ENCODE data around the gene PCYT2. TPM values are rescaled to one million over a fixed set of nuclear protein-coding genes. Genes with fewer than 3 reads are reported as not detected.

Gene PCYT2
- total RNA-seq, 2 experiments from 2014 or later = 18.7 to 18.9 TPM

GRCh38 chr17:81926451-81927151, 15.4 kb upstream of the PCYT2 start:
- Histone ChIP-seq H3K27ac (ENCODE audit: low read depth in 1 of 2, low read length in 2 of 2) (peak overlapping the region; percentile 54 to 65), H3K36me3 (ENCODE audit: insufficient read depth, low read length) (peaks cover 4% of the 10 kb centered on the region), H3K9me3 (ENCODE audit: control insufficient read depth in 1 of 2, insufficient read depth in 1 of 2, low read length in 2 of 2) (no peaks in the 10 kb centered on the region), H3K4me1 (ENCODE audit: insufficient read depth, low read length) (peaks cover 55% of the 10 kb centered on the region), H3K27me3 (ENCODE audit: control insufficient read depth in 1 of 2, insufficient read depth in 2 of 2, low read length in 2 of 2) (peaks cover 17 to 19% of the 10 kb centered on the region in 2 experiments), H3K4me3 (ENCODE audit: low read length) (peak overlapping the region; percentile 61)
- peak overlapping the region; percentile 88 for H3K4me3 Mint-ChIP-seq
- intact Hi-C loops (cut with DNase I, micrococcal nuclease) = loop anchor here (2.0 to 5.0 kb wide), 4 partner anchors 16 to 224 kb away; partner anchors contain the start of genes ALYREF (in 1 of the 2), ANAPC11 (in 1 of the 2), ARHGDIA (in 1 of the 2) and MRPL12 (in 1 of the 2)
- TF ChIP-seq CTCF (IDR thresholded peaks at IDR 0.05) = no peak
- CTCF ChIA-PET = interaction anchor here (0.9 to 3.9 kb wide), 3 partner anchors 15 to 104 kb away, joined by 3 to 16 read pairs (median 3); partner anchors contain the start of gene PCYT2
- H3K9me3 Mint-ChIP-seq = no peaks in the 10 kb centered on the region
- H3K4me1 Mint-ChIP-seq (ENCODE audit: low read depth) = peaks cover 20% of the 10 kb centered on the region
- ATAC-seq (ENCODE audit: poor library complexity) = peak; percentile 55
- H3K36me3 Mint-ChIP-seq (ENCODE audit: low read depth) = no peaks in the 10 kb centered on the region
- POLR2A ChIA-PET = interaction anchor here (1.0 to 3.5 kb wide), 8 partner anchors 10 to 224 kb away, joined by 3 to 26 read pairs (median 6); partner anchors contain the start of genes ARHGDIA, MRPL12 and SIRT7
- peaks cover 11% of the 10 kb centered on the region for H3K27me3 Mint-ChIP-seq
- peak in 12 of 14 experiments; percentile 26 to 87 (median 44) for DNase-seq
- peak overlapping the region; percentile 88 for H3K27ac Mint-ChIP-seq

- H3K9me3 ChIP-seq (ENCODE audit: control insufficient read depth in 1 of 2, insufficient read depth in 1 of 2, low read length in 2 of 2) = no peaks in the 10 kb centered on the region
- DNase-seq (peak in 1 of 14 experiments; percentile 30), ATAC-seq (ENCODE audit: poor library complexity) (peak; percentile 25)
- Mint-ChIP-seq H3K27me3 (peaks cover 8% of the 10 kb centered on the region), H3K4me1 (ENCODE audit: low read depth) (peaks cover 20% of the 10 kb centered on the region), H3K36me3 (ENCODE audit: low read depth) (peaks cover 3% of the 10 kb centered on the region), H3K9me3 (no peaks in the 10 kb centered on the region), H3K4me3 (peak overlapping the region; percentile 88), H3K27ac (peak overlapping the region; percentile 88)
- no peak for TF ChIP-seq CTCF (IDR thresholded peaks at IDR 0.05)
- H3K4me1 ChIP-seq (ENCODE audit: insufficient read depth, low read length) = peaks cover 55% of the 10 kb centered on the region
- H3K27me3 ChIP-seq (ENCODE audit: control insufficient read depth in 1 of 2, insufficient read depth in 2 of 2, low read length in 2 of 2) = peaks cover 17 to 19% of the 10 kb centered on the region in 2 experiments
- intact Hi-C loops (cut with DNase I, micrococcal nuclease) = loop anchor here (2.0 to 5.0 kb wide), 4 partner anchors 15 to 224 kb away; partner anchors contain the start of genes ALYREF (in 1 of the 2), ANAPC11 (in 1 of the 2), ARHGDIA (in 1 of the 2) and MRPL12 (in 1 of the 2)
- H3K27ac ChIP-seq (ENCODE audit: low read depth in 1 of 2, low read length in 2 of 2) = peak overlapping the region in 1 of 2 donors; percentile 65
- H3K36me3 ChIP-seq (ENCODE audit: insufficient read depth, low read length) = peaks cover 4% of the 10 kb centered on the region
- peak overlapping the region; percentile 61 for H3K4me3 ChIP-seq (ENCODE audit: low read length)
- ChIA-PET CTCF (interaction anchor here (0.9 to 3.9 kb wide), 3 partner anchors 15 to 105 kb away, joined by 3 to 16 read pairs (median 3); partner anchors contain the start of gene PCYT2), POLR2A (interaction anchor here (0.9 to 3.5 kb wide), 6 partner anchors 9 to 223 kb away, joined by 3 to 26 read pairs (median 6); partner anchors contain the start of genes ARHGDIA and SIRT7)
Observed at GRCh38 chr17:81925860-81926450, 14.8 kb upstream of the PCYT2 start.

Measured in CD4-positive, alpha-beta T cell (primary cell).